ACHN (cell line): Measurements from ENCODE around the gene MYO7A.

Source experiments
- DNase-seq: peaks from one replicate; pipeline ENCODE4 v3.0.0-alpha.2; 2015
- in situ Hi-C: cut with HindIII; loops from 2 replicates; pipeline ENCODE4 v1.10.0; 2017; ENCODE audit warnings: low sequenced_read_pairs, low pct_ligation_motif_present, low pct_unique_long_range_greater_than_20kb

Gene MYO7A

DNA sequence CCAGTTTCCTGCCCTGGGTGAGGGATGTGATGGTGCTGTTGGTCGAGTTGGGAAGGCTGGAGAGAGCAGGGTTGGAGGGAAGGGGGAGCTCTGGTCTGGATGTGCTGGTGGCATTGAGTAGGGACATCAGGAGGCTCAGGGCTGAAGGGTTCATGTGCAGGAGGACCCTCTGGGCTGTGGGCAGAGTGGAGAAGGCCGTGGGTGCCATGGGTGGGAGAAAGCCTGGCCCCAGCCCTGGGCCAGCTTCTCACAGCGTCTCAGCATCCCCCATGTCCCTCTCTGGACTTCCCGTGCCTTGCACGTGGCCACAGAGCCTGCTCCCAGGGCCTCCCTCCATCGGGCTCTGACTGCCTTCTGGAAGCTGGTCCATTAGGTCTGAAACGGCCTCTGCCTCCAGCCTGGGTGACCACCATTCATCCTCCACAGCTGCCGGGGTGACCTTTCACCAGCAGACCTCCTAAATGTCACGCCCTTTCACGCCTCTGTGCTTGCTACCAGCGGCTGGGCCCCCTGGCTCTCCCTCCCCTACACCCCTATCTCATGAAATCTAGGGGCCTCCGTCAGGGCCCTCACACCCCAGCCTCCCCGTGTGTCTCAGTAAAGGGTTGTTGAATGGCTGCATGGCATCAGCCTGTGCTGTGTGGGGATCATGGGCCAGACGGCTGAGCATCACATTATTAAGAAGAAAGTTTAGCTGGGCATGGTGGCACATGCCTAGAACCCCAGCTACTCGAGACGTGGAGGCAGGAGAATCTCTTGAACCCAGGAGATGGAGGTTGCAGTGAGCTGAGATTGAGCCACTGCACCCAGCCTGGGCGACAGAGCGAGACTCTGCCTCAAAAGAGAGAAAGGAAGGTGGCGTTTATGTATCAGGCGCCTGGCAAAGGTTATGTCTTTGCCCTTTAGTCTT, 25.5 kb downstream of the MYO7A start:
- DNase-seq, result no peak
- in situ Hi-C loops, result no loop called here

DNA sequence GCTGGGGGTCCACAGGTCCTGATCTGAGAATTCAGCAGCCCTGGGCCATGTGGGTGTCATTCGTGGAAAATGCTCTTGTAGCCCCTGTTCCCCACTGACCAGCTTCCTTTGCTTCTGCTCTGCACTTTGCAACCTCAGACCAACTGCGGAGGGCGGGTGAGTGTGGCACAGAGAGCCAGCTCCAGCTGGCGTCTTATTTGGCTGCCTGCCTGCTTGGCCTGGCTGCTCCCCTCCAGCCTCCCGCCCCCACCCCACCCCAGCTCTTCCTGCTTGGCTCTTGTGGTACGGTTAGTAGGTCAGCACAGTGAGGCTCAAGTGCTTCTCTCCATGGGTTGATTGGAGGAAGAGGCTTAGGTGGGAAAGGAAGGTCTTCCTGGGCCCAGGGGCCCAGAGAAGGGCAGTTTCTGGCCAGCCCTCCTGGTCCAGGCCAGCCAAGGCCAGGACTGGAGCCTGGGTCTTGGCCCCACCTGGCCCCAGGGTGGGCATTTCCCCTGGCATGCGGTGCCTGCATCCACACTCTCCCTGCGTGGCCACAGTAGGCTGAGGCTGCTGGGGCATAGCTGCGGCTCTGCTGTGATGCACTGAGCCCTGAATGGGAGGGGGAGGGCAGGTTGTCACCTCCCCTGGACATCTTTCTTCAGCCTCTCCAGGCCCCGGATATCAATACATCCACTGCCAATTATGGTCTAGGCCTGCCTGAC, 26.5 kb downstream of the MYO7A start:
- DNase-seq, result no peak
- in situ Hi-C loops, result no loop called here

DNA sequence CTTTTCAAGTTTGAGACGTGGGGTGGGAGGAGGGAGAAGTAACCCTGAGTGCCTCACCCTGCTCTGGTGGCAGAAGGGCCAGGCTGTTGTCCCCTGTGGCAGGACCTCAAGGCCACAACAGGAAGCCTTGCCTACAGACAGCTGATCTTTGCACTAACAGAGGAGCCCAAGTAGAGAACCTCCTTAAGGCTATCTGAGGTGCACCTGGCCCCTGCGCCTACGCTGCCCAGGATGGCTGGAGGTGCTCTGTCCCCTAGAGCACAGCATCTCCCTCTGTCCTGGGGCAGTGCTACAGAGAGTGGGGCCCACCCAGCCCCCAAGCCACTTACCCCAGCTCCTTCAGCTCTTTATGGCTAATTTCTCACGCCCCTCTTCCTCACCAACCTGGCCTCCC, 27.0 kb downstream of the MYO7A start:
- no peak for DNase-seq
- in situ Hi-C loops, result no loop called here

DNA sequence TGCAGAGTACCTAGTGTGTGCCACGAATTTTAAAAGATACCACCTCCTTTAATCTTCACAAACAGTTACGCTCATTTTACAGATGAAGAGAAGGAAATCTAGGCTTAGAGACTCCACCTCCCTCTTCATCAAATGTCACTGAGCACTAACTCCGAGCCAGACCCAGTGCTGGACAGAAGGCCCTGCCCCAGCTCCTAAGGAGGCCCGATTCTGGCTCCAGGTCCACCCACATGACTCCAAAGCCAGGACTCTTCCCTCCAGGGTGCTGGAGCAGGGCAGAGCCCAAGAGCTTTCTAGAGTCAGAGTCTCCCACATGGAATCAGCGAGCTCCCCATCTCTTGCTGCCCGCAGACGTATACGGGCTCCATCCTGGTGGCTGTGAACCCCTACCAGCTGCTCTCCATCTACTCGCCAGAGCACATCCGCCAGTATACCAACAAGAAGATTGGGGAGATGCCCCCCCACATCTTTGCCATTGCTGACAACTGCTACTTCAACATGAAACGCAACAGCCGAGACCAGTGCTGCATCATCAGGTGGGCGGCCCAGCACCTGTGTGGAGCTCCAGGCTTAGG, 27.6 kb downstream of the MYO7A start:
- no peak for DNase-seq
- in situ Hi-C loops, result no loop called here

DNA sequence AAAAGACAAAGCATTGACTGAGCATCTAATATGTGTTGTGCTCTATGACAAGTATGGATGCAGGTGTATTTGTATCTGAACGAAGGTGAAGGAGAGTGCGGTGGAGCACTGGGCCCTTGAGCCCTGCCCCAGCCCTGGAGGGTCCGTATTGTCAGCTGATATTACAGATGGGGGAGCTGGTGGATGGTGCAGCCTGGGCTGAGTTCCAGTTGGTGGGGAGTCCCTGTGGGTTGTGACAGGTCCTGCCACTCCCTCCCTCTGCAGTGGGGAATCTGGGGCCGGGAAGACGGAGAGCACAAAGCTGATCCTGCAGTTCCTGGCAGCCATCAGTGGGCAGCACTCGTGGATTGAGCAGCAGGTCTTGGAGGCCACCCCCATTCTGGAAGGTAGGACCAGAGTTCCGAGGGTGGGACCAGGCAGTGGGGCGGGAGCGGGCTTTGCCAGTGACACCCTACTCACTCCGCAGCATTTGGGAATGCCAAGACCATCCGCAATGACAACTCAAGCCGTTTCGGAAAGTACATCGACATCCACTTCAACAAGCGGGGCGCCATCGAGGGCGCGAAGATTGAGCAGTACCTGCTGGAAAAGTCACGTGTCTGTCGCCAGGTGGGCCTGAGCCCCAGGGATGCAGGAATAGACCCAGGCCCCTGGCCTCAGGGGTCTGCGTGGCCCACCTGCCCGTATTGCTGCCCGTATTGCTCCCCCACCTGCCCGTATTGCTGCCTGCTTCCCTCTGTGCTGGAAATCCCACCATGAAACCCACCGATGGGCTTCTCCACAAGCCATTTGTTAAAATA, 28.6 kb downstream of the MYO7A start:
- DNase-seq, result no peak
- in situ Hi-C loops, result no loop called here

DNA sequence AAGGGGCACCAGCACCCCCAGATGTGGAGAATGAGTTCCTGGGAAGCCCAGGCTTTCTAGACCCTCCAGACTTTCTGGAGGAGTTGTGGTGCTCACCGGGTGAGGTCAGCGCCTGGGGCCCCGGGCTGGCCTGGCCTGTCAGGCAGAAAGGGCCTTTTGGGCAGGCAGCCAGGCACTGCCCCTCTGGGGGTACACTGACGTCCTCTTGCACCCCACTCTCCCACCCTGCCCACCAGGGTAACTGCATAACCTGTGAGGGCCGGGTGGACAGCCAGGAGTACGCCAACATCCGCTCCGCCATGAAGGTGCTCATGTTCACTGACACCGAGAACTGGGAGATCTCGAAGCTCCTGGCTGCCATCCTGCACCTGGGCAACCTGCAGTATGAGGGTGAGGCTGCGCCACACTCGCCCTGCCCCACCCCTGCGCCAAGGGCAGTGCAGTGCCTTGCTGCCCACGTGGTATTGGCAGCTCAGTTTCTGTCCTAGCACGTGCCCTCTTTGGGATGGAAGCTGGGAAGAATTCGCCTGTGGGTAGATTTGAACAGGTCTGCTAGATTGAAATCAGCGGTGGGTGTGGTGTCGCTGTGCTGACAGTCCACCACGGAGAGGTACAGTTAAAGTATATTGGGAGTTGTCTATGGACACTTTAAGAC, 30.1 kb downstream of the MYO7A start:
- DNase-seq, result no peak
- in situ Hi-C loops, result no loop called here

DNA sequence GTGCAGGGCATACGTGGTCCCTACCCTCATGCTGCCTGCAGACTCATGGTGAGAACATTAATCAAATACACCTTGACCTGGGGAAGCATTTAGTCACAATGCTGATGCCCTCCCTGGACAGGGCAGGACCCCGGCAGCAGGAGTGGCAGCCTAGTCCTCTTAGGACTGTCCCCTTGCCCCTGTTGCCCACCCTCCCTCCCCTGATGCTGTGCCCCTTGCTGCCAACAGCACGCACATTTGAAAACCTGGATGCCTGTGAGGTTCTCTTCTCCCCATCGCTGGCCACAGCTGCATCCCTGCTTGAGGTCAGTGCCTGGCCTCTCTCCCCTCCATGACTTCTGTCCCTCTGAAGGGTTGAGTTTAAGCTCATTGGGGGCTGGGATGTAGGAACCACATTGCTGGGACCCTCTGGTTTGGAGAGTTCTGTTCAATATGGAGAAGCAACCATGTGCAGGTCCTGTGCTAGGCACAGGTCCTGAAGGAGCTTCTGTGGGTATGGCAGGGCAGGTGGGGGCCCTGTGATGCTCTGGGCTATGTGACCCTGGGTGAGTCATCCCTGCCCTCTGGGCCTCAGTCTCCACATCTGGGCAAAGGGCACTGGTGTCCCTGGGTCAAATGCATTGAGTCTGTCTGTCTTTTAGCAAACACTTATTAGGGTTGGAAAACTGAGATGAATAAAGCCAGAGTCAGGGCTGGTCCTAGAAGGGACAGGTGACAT, 31.3 kb downstream of the MYO7A start:
- in situ Hi-C loops, result no loop called here

DNA sequence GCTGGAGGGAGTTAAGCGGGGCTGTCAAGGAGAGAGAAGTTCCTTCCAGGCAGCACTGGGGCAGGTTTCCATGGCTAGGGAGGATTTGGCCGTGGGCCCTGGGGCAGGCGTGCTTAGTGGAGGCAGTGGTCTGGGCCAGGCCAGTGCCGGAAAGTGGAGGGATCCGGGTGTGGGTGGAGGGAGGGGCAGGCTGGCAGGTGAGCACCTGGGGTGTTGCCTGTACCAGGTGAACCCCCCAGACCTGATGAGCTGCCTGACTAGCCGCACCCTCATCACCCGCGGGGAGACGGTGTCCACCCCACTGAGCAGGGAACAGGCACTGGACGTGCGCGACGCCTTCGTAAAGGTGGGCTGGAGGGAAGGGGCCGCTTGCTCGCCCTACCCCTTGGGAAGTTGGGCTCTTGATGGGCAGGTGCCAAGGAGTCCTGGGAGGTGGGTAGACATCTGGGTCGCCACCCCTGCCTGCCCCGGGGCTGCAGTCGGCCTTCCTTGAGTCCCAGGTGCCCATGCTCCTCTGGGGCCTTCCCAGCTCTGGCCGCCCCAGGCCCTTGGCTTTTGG, 32.0 kb downstream of the MYO7A start:
- no peak for DNase-seq
- in situ Hi-C loops, result no loop called here

More for the DNA sequence above, 31.3 kb downstream of the MYO7A start:
- no peak for DNase-seq

DNA sequence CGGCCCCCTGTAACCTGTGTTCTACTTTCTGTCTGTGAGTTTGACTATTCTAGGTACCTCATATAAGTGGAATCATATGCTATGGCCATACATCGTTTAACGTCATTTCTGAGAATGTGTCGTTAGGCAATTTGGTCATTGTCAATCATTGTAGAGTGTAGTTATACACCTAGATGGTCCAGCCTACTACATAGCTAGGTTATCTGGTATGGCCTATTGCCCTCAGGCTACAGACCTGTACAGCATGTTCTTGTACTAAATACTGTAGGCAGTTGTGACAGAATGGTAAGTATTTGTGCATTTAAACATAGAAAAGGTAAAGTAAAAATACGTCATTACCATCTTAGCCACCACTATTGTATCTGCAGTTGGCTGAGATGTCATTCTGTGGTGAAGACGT, 35.2 kb downstream of the MYO7A start:
- in situ Hi-C loops, result no loop called here
- DNase-seq, result no peak

DNA sequence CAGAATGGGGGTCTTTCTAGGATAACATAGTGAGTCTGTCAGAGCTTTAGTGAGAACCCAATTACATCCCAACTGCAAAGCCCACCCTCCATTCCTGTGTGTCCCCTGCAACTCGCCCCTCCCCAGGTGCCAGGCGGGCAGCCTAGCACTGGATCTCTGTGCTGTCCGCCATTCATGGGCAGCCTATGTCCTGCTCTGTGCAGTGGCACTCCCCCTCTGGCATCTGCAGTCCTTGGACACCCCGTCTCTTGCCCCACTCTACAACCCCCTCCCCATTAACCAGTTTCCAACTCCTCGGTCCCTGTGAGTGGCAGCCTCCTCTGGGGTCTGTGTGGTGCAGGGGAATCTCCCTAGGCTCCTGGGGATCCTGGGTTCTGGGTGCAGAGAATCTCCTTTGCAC, 37.0 kb downstream of the MYO7A start:
- in situ Hi-C loops, result no loop called here
- DNase-seq, result no peak

DNA sequence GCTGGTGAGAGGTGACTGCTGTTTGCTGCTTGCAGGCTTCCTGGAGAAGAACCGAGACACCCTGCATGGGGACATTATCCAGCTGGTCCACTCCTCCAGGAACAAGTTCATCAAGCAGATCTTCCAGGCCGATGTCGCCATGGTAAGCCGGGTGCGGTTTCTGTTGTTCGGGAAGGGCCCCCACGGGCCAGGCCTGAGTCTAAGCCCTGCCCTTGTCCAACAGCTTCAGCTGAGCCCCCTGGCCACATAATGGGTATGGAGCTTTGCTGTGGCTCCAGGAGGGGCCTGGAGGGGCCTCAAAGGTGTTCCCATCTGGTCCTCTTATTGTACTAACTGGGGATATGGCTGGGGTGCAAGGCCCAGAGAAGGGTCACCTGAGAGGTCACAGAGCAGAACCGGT, 38.0 kb downstream of the MYO7A start:
- DNase-seq, result no peak
- in situ Hi-C loops, result no loop called here

DNA sequence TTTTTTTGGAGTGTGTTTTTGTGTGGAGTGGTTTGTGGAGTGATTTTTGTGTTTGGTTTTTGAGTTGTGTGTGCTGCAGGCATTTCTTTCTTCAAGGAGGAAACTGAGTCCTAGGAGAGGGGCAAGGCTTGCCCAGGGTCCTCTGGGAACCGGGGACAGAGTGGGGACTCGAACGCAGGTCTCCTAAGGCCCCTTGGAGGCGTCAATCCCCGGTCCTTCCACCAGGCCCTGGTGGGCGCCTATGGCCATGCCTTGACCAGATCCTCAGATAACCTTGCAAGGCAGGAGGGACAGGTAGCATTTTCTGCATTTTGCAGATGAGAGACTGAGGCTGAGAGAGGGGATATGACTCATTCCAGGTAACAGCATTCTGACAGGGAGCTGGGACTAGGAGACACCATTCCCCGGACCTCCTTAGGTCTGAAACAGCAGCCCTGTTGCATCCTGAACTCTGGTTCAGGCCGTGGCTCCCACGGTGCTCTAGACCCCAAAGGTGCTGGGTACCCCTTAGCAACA, 39.1 kb downstream of the MYO7A start:
- in situ Hi-C loops, result no loop called here
- no peak for DNase-seq

DNA sequence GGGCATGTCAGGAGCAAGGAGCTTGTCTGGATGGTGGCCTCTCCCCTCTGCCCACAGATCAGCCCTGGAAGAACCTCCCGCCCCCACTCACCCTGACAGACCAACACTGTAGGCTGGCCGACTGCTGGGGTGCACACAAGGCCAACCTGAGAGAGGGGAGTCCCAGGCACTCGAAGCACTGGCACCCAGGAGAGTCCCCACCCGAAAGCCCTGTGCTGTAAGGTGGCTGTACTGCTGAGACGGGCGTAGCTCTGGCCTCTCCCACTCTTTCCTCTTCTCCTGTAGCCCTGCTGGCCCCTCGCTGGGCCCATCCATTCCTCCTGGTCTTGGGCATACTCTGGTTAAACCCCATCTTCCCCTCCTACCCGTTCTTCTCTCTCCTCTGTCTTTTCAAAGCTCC, 39.7 kb downstream of the MYO7A start:
- DNase-seq, result no peak
- in situ Hi-C loops, result no loop called here

DNA sequence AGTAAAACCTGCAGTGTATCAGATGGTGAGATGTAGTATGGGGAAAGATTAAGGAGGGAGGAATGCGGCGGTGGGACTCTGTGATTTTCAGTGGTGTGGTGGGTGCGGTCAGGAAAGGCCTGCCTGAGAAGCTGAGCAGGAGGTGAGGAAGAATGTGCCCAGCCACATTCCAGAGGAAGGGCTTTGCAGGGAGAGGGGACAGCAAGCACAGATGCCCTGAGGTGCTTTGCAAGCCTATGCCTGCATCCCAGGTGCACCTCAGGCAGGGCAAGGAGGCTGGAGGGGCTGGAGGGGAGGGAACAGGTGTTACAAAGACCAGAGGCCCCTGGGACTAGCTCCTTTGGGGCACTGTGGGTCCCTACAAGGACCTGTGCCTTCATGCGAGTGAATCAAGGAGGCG, 42.1 kb downstream of the MYO7A start:
- DNase-seq, result no peak
- in situ Hi-C loops, result no loop called here

DNA sequence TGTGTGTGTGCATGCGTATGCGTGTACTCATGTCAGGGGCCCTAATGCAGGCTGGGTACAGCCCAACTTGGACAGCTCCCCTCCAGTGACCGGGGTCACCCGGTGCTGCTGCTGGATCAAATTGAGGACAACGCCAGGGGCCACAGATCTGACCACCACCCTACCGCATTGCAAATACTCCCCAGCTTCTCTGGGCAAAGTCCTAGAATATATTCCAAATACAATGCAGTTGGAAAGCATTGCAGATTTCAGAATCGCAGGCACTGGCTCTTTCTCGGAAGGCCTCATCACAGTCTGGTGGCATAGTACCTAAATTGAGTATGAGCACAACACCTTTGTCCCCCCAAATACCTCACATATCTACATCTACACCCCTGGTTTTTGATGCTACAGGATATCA, 43.2 kb downstream of the MYO7A start:
- no peak for DNase-seq
- in situ Hi-C loops, result no loop called here

DNA sequence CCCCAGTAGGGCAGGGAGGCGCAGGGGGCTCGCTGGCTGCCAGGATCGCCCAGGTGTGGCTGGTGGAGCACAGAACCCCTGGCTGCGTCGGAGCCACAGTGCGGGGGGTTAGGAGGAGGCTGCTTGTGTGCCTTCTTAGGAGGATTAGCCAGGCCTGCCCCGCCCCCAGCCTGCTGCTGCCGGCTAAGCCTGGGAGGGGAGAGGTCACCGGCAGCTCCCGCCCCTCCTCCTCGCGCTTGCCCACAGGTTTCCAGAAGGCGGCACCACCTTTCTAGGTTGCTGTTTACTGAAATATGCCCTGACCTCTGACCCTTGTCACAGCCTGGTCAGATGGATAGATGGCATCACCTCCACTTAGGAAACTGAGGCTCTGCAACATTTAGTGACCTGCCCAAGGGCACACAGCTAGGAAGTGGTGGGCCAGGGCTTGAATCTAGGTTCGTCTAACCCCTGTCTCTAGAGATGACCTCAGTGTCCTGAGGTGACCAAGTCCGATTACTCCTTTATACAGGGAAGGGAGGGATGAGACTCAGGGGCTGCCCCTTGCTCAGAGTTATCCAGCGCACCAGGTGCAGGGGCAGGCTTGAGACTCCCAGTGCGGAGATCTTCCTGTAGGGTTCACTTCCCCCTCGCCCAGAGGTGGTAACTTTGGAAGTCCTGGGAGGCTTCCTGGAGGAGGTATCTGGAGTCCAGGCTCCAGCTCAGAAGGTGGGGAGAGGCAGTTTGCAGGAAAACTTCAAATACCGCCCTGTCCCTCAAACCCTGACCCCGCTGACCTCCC, 44.0 kb downstream of the MYO7A start:
- in situ Hi-C loops, result no loop called here
- no peak for DNase-seq

DNA sequence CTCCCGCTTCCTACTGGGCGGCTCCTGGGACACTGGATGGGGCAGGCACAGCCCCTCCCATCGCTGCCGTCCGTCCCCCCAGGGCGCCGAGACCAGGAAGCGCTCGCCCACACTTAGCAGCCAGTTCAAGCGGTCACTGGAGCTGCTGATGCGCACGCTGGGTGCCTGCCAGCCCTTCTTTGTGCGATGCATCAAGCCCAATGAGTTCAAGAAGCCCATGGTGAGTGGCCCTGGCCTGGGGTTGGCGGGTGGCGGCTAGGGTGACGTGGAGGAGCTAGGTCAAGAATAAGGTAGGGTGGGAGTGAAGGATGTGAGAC, 44.6 kb downstream of the MYO7A start:
- in situ Hi-C loops, result no loop called here
- no peak for DNase-seq
